Measurements from ENCODE around the gene TIMP3.

DNA sequence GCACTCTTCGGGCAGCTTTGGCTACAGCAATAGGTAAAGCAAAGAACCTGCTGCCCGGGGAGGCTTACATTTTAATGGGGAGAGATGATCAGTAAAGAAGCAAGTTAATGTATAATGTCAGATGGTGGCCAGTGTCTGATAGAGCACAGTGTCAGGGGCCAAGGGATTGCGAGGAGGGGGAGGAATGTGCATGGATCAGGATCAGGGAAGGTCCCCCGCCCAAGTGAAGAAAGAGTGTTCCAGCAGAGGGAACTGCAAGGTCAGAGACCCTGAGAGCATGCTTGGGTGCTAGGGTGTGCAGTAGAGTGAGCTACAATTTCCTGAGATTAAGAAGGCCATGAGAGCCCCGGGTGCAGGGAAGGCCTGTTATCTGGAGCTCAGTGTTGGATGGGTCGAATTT, 39.7 kb downstream of the TIMP3 start:
- TF ChIP-seq, protein P1, sequence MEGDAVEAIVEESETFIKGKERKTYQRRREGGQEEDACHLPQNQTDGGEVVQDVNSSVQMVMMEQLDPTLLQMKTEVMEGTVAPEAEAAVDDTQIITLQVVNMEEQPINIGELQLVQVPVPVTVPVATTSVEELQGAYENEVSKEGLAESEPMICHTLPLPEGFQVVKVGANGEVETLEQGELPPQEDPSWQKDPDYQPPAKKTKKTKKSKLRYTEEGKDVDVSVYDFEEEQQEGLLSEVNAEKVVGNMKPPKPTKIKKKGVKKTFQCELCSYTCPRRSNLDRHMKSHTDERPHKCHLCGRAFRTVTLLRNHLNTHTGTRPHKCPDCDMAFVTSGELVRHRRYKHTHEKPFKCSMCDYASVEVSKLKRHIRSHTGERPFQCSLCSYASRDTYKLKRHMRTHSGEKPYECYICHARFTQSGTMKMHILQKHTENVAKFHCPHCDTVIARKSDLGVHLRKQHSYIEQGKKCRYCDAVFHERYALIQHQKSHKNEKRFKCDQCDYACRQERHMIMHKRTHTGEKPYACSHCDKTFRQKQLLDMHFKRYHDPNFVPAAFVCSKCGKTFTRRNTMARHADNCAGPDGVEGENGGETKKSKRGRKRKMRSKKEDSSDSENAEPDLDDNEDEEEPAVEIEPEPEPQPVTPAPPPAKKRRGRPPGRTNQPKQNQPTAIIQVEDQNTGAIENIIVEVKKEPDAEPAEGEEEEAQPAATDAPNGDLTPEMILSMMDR (IDR thresholded peaks at IDR 0.05): no peak
- TF ChIP-seq POLR2A (IDR thresholded peaks at IDR 0.05) (no peak), EP300 (IDR thresholded peaks at IDR 0.05) (no peak)

Measured in tibial nerve (tissue), 4 donors.